ENCODE measurements around the gene NUAK2.

The NUAK2 gene

DNA sequence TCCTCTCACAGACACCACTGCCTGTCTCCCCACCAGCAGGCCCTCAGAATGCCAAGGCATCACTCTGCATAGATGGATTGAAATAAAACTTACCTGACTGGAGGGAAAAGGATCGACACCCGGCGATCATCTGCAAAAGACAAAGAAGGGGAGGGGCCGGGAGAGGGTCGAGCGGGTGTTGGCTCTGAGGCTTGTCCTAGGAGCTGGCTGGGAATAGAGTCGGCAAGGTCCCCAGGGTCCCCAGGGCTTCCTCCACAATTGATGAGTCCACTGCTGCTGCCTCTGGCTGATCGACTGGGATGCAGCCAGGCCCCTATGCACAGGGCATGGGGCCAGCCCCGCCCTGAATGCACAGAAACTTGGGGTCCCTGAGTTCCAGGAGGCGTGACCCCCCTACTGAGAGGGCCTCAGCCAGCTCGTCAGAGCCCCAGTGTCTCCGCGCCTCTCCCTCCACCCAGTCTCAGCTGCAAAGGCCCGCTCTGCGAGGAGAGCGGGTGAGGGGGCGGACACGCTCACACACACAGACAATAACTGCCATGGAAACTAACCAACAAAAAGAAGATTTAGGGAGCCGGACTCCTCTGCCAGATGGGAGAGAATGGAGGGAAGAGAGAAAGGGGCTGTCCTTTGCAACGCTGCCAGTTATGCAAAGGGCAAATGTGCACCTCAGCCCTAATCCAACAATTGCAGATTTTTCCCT is 35.0 kb upstream of the NUAK2 start, which contains the start of gene KLHDC8A:
TSS of gene KLHDC8A (minus strand) at position 483 of the 700 bp plus-strand sequence. CDS start 13,318 bp downstream, outside the sequence.
- ATAC-seq = no peak
- no peak for TF ChIP-seq TSHZ2 (CRISPR knock-in tag; IDR thresholded peaks at IDR 0.05)
- no peak for TF ChIP-seq ARNTL (CRISPR knock-in tag; IDR thresholded peaks at IDR 0.05; ENCODE audit: borderline replicate concordance, low read depth)
- no peak for TF ChIP-seq CSDC2 (CRISPR knock-in tag; IDR thresholded peaks at IDR 0.05)
- no peak for TF ChIP-seq OSR1 (CRISPR knock-in tag; IDR thresholded peaks at IDR 0.05)
- TF ChIP-seq BACH2 (CRISPR knock-in tag; IDR thresholded peaks at IDR 0.05; ENCODE audit: borderline replicate concordance) = no peak
- TF ChIP-seq RARB (CRISPR knock-in tag; IDR thresholded peaks at IDR 0.05) = no peak
- TF ChIP-seq, protein P1, sequence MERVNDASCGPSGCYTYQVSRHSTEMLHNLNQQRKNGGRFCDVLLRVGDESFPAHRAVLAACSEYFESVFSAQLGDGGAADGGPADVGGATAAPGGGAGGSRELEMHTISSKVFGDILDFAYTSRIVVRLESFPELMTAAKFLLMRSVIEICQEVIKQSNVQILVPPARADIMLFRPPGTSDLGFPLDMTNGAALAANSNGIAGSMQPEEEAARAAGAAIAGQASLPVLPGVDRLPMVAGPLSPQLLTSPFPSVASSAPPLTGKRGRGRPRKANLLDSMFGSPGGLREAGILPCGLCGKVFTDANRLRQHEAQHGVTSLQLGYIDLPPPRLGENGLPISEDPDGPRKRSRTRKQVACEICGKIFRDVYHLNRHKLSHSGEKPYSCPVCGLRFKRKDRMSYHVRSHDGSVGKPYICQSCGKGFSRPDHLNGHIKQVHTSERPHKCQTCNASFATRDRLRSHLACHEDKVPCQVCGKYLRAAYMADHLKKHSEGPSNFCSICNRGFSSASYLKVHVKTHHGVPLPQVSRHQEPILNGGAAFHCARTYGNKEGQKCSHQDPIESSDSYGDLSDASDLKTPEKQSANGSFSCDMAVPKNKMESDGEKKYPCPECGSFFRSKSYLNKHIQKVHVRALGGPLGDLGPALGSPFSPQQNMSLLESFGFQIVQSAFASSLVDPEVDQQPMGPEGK (CRISPR knock-in tag; IDR thresholded peaks at IDR 0.05; ENCODE audit: borderline replicate concordance) = no peak

GRCh38 chr1:205355075-205355453 is 33.5 kb upstream of the NUAK2 start:
- TF ChIP-seq PPARA (CRISPR knock-in tag; IDR thresholded peaks at IDR 0.05; ENCODE audit: borderline replicate concordance) = no peak
- no peak for TF ChIP-seq SNAI2 (CRISPR knock-in tag; IDR thresholded peaks at IDR 0.05)
- TF ChIP-seq ARNTL (CRISPR knock-in tag; IDR thresholded peaks at IDR 0.05; ENCODE audit: borderline replicate concordance, low read depth) = no peak
- TF ChIP-seq, protein P1 (CRISPR knock-in tag; IDR thresholded peaks at IDR 0.05; ENCODE audit: borderline replicate concordance) = no peak
- TF ChIP-seq TSHZ2 (CRISPR knock-in tag; IDR thresholded peaks at IDR 0.05) = no peak
- TF ChIP-seq, protein P2, sequence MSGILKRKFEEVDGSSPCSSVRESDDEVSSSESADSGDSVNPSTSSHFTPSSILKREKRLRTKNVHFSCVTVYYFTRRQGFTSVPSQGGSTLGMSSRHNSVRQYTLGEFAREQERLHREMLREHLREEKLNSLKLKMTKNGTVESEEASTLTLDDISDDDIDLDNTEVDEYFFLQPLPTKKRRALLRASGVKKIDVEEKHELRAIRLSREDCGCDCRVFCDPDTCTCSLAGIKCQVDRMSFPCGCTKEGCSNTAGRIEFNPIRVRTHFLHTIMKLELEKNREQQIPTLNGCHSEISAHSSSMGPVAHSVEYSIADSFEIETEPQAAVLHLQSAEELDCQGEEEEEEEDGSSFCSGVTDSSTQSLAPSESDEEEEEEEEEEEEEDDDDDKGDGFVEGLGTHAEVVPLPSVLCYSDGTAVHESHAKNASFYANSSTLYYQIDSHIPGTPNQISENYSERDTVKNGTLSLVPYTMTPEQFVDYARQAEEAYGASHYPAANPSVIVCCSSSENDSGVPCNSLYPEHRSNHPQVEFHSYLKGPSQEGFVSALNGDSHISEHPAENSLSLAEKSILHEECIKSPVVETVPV (CRISPR knock-in tag; IDR thresholded peaks at IDR 0.05) = no peak
- no peak for TF ChIP-seq ESRRG (CRISPR knock-in tag; IDR thresholded peaks at IDR 0.05)
- no peak for TF ChIP-seq ZNF565 (CRISPR knock-in tag; conservative IDR thresholded peaks at IDR 0.05; ENCODE audit: low read depth)
- no peak for TF ChIP-seq ZNF70 (CRISPR knock-in tag; IDR thresholded peaks at IDR 0.05)
- TF ChIP-seq ZFP30 (CRISPR knock-in tag; IDR thresholded peaks at IDR 0.05) = no peak
- ATAC-seq = no peak

- peak; percentile 90 for ATAC-seq
- TF ChIP-seq ESRRG (CRISPR knock-in tag; IDR thresholded peaks at IDR 0.05) (no peak), ZFP3 (CRISPR knock-in tag; IDR thresholded peaks at IDR 0.05) (no peak), ZNF70 (CRISPR knock-in tag; IDR thresholded peaks at IDR 0.05) (no peak), TSHZ2 (CRISPR knock-in tag; IDR thresholded peaks at IDR 0.05) (no peak), ARNTL (CRISPR knock-in tag; IDR thresholded peaks at IDR 0.05; ENCODE audit: borderline replicate concordance, low read depth) (no peak)
- TF ChIP-seq, protein P2 (CRISPR knock-in tag; IDR thresholded peaks at IDR 0.05) = no peak
- TF ChIP-seq, protein P1 (CRISPR knock-in tag; IDR thresholded peaks at IDR 0.05; ENCODE audit: borderline replicate concordance) = no peak
Measured at GRCh38 chr1:205354259-205355074, 32.9 kb upstream of the NUAK2 start.

Data from SK-N-SH treated with all-trans-retinoic acid at 6 μM for 48 hours (cell line).